ENCODE data around the gene RERE.
"Not testable (repeated sequence)": the region's sequence is repeated elsewhere in the genome, so short reads cannot be mapped to it uniquely, and the experiment has no call there.

The RERE gene

DNA sequence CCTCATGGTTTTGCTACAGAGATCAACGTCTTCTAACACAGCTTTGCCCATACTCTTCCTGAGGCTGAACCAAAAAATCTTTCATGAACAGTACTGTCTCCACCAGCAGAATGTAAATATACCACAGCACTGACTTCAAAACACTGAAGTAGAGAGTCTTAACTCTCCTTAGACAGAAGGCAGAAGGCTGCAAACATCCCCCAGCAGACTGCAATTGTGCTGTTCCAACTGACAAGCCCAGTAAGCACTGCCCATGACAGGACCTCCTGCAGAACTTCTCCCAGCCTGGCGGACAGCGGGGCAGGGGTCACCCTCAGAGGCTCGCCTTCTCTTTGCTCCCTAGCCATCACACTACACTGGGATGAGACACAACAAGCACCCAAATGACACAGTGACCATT is 218.7 kb downstream of the RERE start:
- DNase-seq = no peak

DNA sequence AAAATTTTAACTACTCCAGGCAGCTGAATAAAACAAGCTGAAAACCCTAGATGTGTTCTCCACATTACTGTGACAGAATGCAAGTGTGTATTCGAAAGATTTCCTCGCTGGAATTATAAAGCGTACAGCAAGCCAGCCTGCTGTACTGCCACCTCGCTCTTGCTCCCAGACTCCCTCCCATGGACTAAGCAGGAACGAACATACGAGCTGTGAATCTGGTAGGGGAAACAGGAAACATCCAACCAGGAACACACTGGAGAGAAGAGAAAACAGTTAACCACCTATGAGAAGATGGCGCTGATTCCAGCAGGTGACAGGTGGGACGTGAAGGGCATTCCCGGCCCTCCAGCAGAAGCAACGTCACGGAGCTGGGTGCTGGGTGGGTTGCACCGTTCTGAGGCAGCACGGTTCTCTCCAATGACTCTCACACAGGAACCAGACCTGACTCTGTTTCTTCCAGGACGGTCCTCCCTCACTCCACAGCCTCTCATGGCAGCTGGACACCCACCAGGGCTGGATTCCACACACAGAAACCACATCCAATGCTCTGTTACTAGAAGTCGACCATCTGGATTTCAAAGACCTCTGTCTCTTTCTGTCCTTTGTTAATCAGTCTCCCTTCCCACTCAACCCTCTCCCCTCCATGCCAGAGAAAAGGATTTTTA is 219.2 kb downstream of the RERE start:
- no peak for DNase-seq

DNA sequence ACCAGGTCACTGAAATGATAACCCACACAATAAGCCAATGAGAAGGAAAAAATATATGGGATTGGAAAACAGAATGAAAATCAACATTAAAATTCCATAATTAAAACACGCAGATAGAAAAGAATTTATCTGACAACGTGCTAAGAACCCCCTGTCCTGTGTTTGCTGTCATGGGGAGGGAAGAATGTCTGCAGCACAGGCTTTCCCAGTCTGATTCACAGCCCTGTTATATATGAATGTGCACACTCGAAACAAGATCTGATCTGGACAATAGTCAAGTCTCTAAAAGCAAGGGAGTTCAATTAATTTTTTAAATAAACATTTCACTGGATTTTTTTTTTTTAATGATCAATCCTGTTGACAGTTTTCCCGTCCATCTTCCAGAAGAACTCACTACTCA is 220.0 kb downstream of the RERE start:
- DNase-seq = no peak

DNA sequence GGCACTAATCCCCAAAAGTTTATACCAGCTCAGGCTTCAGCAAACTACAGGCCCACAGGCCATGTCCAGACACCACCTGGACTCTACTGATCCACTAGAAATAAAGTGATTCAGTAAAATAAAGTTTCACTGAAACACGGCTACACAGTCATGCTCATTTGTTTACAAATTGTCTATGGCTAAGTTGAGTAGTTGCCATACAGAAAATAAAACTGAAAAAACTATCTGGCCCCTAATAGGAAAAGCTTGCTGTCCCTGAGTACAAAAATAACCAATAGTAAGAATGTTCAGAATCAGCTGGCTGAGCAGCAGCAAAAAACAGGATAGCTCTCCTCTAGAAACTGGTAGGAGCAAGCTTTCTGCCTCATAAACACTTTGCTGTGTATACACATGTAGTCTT is 221.5 kb downstream of the RERE start:
- DNase-seq = no peak

DNA sequence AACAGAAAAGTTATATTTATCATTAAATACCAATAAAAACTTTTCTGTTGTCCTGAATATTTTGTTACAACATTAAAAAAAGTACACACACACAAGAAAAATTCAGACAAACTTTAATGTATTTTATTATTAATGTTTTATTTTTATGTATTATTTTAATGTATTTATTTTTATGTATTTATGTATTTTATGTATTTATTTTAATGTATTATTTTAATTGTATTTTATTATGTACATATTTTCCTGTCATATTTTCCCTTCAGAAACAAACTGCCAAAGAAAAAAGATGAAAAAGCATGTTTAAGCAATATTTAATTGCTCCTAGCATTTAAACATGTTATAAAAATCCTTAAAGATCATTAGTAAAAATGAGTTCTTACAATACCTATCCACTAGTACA is 222.1 kb downstream of the RERE start:
- DNase-seq = no peak

DNA sequence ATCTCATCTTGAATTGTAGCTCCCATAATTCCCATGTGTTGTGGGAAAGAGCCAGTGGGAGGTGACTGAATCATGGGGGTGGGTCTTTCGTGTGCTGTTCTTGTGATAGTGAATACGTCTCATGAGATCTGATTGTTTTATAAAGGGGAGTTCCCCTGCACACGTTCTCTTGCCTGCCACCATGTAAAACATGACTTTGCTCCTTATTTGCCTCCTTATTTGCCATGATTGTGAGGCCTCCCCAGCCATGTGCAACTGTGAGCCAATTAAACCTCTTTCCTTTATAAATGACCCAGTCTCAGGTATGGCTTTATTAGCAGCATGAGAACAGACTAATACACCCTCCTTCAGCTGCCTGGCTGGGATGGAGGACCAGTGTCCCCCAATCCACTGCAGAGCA is 224.1 kb downstream of the RERE start:
- DNase-seq = not testable (repeated sequence)

DNA sequence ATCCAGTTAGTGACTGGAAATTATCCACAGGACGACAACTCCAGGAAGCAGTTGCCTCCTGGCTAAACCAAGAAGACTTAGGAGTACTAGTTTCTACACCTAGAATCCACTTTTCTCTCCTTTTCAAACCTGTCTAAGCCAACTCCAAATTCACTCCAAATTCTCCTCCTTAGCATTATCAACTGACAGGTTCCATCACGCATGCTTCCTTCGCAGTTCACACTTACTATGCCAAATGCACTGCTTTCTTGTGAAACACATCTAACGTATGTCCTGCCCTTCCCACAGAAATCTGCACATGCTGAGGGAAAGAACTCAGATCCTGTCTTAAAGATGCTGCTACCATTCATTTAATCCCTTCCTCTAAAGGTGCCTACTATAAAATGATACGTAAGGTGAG is 225.9 kb downstream of the RERE start:
- no peak for DNase-seq

DNA sequence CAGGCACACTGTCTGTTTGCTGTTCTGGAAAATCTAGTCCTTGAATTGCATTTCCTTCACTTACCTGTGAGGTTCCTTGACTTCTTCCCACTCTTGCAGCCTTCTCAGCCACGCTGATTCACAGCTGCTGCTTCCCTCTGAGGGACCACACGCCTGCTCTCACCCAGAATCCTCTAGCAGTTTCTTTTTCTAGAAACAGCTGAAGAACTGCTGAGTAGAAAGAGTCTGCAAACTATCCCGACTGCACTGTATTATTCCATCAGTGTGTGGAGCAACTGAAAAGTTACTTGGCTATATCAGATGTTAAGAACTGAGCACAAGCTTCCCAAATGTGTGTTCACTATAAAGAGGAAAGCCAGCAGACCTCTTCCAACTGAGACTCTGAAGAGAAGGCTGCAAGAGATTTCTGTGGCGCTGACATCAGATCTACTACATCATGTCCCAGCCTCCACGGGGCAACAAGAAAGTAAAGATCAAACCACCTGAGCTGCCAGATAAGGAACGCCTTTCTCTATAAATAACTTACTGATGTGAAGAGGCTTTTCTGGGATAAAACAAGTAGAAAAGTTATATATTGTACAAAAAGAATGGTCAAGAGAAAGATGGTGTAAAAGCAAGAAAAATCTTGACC is 226.6 kb downstream of the RERE start:
- DNase-seq = no peak

DNA sequence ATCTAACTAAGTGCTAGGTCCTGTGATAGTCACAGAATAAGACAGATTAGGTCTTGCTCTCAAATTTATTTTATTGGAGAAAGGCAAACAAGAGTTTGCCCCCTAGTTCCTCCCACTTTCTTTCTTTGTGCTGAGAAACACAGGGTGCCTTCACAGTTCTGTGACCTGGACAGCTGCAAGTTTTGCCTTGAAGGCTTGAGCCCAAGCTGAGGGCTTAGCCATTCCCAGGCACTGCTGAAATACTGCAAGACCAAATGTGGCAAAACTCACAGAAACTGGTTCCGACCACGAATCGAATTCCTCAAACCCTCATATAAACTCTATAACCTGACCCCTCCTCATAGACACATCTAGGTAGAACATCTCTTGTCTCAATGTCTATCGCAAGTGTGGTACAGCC is 227.9 kb downstream of the RERE start:
- no peak for DNase-seq

DNA sequence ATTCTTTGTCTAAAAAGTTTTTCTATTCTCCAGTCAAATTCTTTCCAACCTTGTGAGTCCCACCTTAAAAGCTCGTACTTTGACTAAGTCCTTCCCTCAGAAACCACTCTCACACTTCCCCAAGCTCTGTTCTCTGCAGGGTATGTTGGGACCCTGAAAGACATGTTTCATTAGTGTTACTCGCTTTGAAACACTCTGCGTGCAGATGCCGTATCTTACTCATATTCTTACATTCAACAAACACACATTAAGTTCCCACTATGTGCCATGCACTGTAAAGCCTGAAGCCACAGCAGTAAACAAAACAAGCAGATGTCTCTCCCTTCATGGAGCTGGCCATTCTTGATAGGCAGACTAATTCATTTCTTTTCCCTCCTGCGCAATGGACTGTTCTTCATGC is 229.7 kb downstream of the RERE start:
- DNase-seq = no peak

DNA sequence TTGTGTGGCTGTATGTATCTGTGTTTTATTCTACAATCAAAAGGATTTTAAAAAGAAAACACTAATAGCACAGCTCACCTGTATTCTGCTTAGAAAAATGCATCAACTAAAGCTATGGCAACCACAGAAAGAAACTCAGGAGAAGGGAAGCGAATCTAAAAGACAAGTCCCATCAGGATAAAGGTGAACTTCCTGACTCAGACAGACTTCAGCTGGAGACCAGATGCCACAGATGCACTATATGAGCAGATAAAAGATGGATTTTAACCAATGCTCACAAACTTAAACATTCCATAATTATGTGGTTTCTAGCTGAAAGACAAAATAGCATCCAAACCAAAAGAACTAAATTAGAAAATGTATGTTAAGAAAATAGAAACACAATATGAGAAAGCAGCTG is 231.0 kb downstream of the RERE start:
- DNase-seq = no peak

DNA sequence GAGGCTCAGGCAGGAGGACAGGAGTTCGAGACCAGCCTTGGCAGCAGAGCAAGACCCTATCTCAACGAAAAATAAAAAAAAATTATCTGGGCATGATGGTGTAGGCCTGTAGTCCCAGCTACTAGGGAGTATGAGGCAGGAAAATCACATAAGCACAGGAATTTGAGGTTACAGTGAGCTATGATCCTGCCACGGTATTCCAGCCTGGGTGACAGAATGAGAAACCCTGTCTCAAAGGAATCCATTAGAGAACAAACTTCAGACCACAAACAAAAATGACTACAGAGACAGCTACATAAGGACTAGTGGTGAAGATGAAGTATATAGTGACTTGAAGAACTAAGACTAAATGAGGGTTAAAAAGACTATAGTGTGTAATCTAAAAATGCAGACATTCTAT is 233.1 kb downstream of the RERE start:
- no peak for DNase-seq

DNA sequence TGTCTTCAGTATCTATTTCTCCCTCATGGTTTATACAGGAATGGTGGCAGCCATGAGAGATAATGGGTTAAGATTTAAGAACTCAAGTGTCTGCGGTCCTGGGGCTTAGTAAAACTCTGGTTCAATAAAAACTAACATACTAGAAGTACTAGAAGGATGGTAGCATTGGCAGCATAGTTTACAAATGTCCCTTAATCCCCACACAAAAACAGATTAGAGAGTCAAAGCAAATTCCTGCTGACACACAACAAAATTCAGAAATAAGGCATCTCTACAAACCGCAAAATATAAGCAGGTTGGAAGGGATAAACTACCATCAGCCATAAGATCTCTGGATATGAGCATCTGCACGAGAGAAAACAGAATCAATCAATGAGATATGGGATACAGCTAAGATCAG is 234.4 kb downstream of the RERE start:
- DNase-seq = no peak

DNA sequence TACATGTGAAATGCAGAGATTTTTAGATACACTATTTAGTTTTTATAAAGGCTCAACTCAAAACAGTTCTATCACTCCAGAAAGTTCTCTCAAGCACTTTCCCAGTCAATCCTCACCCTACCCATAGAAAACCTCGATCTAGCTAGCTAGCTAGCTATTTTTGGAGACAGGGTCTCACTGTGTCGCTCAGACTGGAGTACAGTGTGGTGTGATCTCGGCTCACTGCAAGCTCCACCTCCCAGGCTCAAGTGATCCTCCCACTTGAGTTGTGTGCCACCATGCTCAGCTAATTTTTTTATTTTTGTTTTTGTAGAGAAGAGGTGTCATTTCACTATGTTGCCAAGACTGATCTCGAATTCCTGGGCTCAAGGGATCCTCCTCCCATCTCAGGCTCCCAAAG is 236.9 kb downstream of the RERE start:
- DNase-seq = no peak

DNA sequence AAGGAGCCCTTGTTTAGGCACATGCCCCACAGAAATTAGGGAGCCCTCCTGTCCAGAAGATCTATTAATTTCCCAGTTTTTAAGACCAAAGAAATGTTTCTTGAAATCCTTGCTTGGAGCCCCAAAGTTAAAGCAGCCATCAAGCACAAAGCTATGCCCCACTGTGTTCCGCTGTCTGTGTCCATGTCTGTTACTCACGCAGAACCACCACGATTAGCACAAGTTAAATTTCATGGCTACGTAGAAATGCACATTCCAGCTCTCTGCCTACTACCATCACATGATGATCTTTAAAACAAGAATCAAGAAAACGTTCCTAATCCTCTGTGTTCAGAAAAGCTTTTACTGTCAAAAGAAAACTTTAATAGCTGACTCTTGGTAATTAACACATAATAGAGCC is 238.5 kb downstream of the RERE start:
- DNase-seq = no peak

DNA sequence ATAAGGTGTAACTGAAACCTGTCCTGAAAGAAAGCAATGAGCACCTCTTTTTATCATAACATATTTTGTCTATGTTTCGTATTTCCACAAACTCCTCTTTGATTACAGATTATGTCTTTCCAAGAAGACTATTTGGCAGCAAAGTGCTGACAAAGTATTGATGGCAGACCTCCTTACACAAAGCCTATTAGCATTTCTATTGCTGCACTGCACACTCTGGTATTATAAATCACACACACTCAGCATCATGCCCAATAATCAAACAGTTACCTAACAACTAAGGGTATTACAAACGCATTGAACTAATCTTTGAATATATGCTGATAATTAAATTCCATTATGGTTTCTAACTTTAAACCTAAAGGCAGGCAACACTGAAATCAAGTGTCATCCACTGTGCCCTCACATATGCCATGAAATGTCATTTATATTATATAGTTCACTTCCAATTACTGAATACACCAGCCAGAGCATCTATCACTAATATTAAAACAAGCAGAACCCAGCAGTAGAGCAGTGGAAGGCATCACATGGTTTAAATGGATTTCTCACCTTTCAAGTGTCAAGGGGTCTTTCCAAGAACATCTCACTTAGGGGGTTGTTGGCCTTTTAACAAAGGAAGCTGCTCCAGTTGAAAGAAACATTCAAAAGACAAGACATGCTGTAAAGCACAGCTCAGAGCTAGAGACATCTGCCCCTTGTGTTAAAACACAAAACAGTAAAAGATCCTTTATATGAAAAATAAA is 239.1 kb downstream of the RERE start:
- no peak for DNase-seq

DNA sequence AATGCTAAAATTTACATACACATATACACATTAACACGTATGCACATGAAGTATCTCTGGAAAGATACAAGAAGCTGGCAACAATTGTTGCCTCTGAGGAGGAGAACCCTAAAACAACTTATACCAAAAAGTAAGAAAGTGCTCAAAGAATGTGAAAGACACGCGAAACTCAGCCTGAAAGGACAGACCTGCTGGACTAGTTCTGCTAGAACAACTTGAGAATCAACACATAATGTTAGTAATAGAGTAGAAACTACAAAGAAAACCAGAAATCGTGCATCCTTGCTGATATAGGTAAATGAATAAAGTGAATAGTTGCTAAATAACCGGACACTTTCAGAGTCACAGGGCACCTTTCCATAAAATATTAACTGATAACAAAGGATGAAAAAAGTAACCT is 242.5 kb downstream of the RERE start:
- DNase-seq = no peak

DNA sequence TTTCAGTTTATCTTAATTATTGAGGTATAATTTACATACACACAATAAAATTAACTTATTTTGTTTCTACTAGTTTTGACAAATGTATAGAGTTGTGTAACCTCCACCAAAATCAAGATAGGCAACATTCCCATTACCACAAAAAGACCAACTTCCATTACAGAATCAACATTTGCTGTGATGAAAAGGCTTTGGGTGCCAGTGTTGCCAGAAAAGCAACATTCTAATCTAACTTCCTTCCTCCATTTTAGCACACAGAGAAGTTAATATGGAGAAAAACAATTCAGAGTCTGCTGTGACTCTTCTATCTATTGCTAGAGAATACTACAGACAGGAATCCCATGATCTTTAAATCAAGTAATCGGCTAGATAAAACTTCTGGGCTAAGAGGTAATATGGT is 245.3 kb downstream of the RERE start:
- DNase-seq = no peak

DNA sequence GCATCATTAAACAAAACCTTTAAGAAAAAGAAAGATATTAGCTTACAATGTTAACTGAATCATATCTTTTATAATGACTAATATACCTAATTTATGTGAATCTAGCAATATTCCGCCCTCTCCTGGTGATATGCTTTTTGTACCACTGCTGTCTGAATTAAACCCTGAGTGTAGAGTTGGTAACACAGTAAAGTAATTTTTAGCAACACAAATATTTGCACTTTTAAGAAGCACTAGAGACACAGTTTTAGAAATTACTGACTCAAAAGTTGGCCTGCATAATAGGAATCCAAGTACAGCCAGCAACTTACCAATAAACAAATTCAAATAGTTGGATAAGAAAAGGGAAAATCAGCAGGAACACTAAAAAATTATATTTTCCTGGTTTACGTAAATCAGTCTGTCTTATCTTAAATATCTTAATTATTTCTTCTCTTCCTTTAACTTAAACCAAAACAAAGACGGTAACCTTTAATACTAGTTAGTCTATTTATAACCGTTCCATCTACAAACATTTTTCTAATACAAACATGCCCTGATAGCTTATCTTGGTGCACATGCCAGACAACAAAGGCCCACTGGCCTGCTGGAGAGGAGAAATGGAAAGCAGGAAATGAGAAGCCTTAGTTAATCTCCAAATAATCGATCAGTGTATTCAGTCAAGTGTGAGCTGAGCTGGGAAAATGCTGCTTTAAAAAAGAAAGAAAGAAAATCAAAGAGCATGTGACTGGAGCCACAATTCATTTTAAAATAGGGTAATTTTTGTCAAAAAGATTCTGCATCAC is 246.0 kb downstream of the RERE start:
- no peak for DNase-seq

DNA sequence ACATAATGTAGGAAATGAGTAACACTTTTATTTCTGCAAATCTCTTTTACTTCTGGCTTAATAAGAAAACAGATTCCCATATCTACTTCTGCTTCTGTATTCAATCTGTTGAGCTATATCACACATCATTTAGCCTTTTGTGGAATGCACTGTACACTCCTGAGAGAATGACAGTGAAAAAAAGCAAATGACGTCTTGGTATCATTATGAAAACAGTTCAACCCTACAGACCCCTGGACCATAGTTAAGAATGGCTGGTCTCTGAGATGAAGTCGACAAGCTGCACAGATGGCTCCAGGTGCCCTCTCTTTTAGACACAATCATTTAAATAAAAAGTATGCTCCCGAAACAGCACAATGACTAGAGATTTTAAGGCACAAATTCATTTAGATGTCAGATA is 247.0 kb downstream of the RERE start:
- DNase-seq = no peak

DNA sequence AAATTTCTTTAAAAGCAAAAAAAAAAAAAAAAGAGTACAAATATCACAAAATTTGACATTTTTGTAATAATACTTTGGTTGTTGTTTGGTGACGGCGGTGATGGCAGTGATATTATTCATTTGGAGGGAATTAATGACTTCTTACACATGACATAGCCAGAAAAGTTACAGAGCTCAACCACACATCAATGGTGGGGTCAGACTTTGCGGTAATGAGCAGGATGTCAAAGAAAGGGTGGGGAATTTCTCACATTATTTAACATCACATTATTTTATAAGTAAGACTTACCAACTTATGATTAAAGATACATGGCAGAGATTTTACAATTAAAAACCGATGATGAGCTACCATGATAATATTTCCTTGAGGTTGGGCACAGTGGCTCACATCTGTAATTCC is 248.2 kb downstream of the RERE start:
- DNase-seq = no peak

DNA sequence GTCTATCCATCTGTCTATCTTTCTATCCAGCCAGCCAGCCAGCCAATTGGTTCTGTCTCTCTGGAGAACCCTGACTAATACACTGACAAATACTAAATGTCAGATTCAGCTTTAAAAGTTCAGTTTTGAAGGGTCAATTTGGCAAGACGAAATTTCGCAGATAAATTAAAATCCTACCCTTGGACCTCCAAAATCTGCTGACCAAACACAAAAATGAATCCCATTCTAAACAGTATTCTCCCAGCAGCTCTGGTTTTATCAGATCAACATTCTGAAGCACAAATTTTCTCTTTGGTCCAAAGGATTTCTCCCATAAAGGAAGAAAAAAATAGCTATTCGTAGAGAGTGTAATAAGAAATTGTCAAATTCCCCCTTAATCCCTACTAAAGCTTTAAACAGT is 248.6 kb downstream of the RERE start:
- no peak for DNase-seq

DNA sequence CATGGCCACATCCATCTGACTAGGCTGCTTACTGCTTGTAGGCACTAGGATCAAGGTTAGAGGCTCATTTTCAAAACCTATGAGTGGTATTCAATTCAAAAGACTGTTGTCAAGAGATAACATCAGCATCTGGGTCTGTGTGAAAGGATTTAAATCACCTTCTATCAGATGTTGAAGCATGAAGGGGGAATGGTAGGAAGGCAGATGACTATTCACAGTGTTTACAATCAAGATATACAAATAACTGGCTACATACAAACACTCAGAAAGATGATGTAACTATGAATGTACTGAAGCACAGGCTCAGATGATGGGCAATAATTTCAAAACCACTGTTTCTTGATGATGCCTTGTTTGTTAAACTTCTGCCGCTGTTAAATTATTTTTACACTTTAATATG is 250.3 kb downstream of the RERE start:
- no peak for DNase-seq

DNA sequence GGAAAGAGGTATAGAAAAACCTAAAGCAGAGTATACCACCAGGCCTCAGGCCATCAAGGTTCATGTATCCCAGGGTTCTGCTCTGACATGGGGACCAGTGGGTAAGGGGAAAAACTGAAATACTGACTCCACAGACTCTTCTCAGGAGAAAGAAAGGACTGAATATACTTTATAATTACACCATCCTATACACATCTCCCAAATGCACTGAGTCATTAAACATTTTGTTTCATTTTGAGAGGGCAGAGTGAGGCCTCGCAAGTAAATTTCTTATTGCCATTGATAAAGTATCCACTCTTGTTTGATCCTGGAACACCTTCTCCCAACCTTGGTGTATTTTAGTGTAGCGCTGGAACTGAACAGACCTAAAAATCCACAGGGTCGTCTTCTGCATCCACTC is 251.6 kb downstream of the RERE start:
- no peak for DNase-seq
